SK-N-MC (cell line): ENCODE results near the gene KNOP1.

ENCODE experiments used
- DNase-seq: peaks from one replicate; pipeline ENCODE4 v3.0.0-alpha.2; 2011; ENCODE audit warnings: low read depth, low spot score
- H3K27ac ChIP-seq: fragments of 200-600 bp; sonication (generic); 2 replicates; pipeline ENCODE4 v1.5.1; 2016; ENCODE audit warnings: mixed run types
- H3K36me3 ChIP-seq: fragments of 200-600 bp; sonication (generic); 2 replicates; pipeline ENCODE4 v1.6.1; 2017; ENCODE audit warnings: antibody characterized with exemption, low read length, mixed read lengths; ENCODE audit not compliant: insufficient read depth
- H3K4me3 ChIP-seq: fragments of 200-600 bp; sonication (generic); 2 replicates; pipeline ENCODE4 v1.5.1; 2016
- H3K9ac ChIP-seq: fragments of 200-600 bp; sonication (generic); 2 replicates; pipeline ENCODE4 v1.8.0; 2017; ENCODE audit warnings: mixed run types, mixed read lengths; ENCODE audit not compliant: insufficient read length
- H3K9me3 ChIP-seq: fragments of 200-600 bp; sonication (generic); 2 replicates; pipeline ENCODE4 v1.6.1; 2017; ENCODE audit warnings: low read depth, mild to moderate bottlenecking, antibody characterized with exemption, low read length, moderate library complexity, mixed read lengths
- EZH2 ChIP-seq: fragments of 200-600 bp; sonication (generic); IDR thresholded peaks from one replicate; pipeline ENCODE4 v1.6.1; 2017; ENCODE audit warnings: antibody characterized with exemption
- FOXP2 ChIP-seq: optimal IDR thresholded peaks from 2 replicates; pipeline ENCODE3; 2011; ENCODE audit warnings: mild to moderate bottlenecking, moderate library complexity; ENCODE audit not compliant: insufficient read depth; ENCODE audit errors: extremely low read length, control extremely low read depth
- POLR2AphosphoS5 ChIP-seq: IDR thresholded peaks from 2 replicates; pipeline ENCODE4 v1.6.1; 2012; ENCODE audit warnings: mild to moderate bottlenecking, low read depth, low read length, borderline replicate concordance

KNOP1 gene

DNA sequence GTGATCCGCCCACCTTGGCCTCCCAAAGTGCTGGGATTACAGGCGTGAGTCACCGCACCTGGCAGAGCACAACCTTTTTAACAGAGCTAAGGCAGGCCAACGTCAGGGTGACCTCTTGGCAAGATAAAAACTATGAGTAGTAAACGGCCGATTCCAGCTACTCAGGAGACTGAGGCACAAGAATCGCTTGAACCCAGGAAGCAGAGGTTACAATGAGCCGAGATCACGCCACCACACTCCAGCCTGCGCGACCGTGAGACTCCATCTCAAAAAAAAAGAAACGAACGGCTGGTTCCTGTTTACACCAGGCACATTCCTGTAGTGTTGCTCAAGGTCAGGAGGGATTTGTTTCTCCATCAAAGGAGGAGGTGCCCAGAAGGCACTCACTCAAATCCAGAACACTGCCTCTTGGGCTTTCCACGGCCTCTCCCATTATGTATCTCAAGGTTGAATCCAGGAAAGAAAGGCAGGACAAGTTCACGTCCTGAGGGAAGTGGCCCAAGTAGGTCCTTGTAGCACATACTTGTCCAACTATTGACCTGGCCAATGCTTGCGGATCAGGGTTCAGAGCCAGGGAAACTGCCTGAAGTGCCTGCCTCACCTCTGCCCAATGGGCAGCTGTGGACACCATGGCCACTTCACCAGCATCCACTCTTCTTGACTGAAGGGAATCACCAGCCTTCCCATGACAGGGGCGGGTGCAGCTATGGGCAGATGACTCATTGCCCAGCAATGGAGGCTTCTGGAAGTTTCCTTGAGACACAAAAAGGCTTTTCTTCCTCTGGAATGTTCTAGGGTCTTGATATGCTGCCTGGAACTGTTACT is 13.5 kb downstream of the KNOP1 start:
- Histone ChIP-seq H3K4me3 (no peak overlapping the region), H3K36me3 (peaks cover 59% of the 10 kb centered on the region), H3K9me3 (no peaks in the 10 kb centered on the region), H3K27ac (no peak overlapping the region), H3K9ac (no peak overlapping the region)
- DNase-seq: no peak
- TF ChIP-seq FOXP2 (no peak), POLR2AphosphoS5 (no peak), EZH2 (no peak)

DNA sequence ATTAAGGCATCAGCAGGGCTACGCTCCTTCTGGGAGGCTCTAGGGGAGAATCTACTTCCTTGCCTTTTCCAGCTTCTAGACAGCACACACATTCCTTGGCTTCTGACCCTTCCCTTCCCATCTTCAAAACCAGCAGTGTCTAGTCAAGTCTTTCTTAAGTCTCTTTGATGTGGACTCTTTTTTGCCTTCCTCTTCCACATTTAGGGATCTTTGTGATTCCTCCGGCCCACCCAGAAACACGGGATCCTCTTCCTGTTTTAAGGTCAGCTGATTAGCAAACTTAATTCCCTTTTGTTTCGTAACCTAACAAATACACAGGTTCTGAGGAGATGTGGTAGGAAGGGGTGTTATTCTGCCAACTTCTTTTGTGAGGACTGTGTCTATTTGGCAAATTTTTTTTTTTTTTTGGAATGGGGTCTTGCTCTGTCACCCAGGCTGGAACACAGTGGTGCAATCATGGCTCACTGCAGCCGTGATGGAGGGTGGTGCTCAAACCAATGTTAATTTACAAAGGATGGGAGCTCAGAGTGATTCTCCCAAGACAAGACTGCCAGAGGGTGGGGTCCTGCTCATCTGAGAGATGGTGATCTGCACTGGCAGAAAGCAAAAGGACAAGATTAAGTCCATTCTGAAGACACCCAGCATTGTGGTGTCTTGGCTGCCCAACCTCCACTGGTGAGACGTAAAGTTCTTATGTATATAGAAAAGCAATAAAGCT is 14.7 kb downstream of the KNOP1 start:
- no peak for TF ChIP-seq EZH2
- TF ChIP-seq POLR2AphosphoS5: no peak
- no peak for TF ChIP-seq FOXP2
- Histone ChIP-seq H3K27ac (no peak overlapping the region), H3K36me3 (peaks cover 55% of the 10 kb centered on the region)

DNA sequence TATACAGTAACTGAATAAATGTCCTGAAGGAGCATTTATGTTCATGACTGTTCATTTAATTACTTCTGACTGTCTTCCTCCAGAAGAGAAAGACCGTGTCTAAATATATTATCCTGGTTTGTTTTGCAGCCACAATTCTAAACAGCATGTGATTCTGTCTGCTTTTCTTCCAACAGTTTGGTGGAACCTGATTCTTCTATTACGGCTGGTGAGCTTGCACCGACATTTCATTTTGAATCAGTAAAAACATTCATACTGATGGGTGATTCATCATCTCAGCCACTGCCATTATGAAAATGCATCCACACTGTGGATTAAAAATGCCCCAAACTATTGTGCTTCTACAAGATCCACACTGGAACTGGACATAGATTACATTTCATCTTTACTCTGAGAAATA is 16.9 kb downstream of the KNOP1 start:
- no peaks in the 10 kb centered on the region for H3K9me3 ChIP-seq
- H3K9ac ChIP-seq: no peak overlapping the region
- no peak overlapping the region for H3K27ac ChIP-seq
- TF ChIP-seq FOXP2 (no peak), POLR2AphosphoS5 (no peak), EZH2 (no peak)
- no peak overlapping the region for H3K4me3 ChIP-seq
- no peak for DNase-seq
- H3K36me3 ChIP-seq: peaks cover 43% of the 10 kb centered on the region

More for the DNA sequence above, 14.7 kb downstream of the KNOP1 start:
- no peak for DNase-seq
- no peak overlapping the region for H3K9ac ChIP-seq
- no peak overlapping the region for H3K4me3 ChIP-seq
- H3K9me3 ChIP-seq: no peaks in the 10 kb centered on the region

DNA sequence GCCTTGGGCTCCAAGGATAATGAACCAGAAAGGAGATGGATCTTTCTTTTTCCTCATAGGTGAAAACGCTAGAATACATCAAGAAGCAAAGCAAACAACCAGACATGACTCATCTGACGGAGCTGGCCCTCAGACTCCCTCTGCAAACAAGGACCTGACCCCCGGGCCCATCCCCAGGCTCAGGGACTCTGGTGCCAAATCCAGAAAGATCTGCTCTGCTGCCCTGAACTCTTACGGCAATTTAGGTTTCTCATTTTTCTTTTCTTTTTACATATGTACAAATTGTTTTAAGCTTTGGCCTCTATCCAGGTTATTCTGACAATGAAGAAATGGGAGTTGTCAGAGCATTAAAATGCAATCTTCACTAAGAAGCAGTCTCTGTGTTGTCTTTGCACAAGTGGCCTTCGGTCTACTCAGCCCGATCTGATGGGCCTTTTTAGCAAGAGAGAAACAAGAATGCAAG is 17.7 kb downstream of the KNOP1 start:
- no peak for DNase-seq
- no peaks in the 10 kb centered on the region for H3K9me3 ChIP-seq
- no peak overlapping the region for H3K27ac ChIP-seq
- no peak overlapping the region for H3K4me3 ChIP-seq
- H3K9ac ChIP-seq: no peak overlapping the region
- peaks cover 35% of the 10 kb centered on the region for H3K36me3 ChIP-seq
- TF ChIP-seq FOXP2: no peak

DNA sequence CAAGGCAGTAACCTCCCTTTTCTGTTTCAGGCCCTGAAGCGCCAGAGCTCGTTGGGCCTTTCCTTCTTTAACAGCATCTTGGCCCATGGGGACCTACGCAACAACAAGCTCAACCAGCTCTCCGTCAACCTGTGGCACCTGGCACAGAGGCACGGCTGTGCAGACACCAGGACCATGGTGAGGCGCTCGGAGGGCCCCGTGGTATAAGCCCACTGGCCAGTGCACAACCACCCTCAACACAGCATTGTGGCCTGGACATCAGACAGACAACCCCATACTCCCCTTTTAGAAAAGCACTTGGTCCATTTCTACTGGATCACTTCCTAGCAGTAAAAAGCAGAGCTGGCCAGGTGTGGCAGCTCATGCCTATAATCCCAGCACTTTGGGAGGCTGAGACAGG is 18.6 kb downstream of the KNOP1 start:
- no peak for DNase-seq
- Histone ChIP-seq H3K9me3 (no peaks in the 10 kb centered on the region), H3K27ac (no peak overlapping the region), H3K4me3 (no peak overlapping the region), H3K36me3 (peaks cover 27% of the 10 kb centered on the region), H3K9ac (no peak overlapping the region)
- TF ChIP-seq POLR2AphosphoS5 (no peak), EZH2 (no peak), FOXP2 (no peak)

DNA sequence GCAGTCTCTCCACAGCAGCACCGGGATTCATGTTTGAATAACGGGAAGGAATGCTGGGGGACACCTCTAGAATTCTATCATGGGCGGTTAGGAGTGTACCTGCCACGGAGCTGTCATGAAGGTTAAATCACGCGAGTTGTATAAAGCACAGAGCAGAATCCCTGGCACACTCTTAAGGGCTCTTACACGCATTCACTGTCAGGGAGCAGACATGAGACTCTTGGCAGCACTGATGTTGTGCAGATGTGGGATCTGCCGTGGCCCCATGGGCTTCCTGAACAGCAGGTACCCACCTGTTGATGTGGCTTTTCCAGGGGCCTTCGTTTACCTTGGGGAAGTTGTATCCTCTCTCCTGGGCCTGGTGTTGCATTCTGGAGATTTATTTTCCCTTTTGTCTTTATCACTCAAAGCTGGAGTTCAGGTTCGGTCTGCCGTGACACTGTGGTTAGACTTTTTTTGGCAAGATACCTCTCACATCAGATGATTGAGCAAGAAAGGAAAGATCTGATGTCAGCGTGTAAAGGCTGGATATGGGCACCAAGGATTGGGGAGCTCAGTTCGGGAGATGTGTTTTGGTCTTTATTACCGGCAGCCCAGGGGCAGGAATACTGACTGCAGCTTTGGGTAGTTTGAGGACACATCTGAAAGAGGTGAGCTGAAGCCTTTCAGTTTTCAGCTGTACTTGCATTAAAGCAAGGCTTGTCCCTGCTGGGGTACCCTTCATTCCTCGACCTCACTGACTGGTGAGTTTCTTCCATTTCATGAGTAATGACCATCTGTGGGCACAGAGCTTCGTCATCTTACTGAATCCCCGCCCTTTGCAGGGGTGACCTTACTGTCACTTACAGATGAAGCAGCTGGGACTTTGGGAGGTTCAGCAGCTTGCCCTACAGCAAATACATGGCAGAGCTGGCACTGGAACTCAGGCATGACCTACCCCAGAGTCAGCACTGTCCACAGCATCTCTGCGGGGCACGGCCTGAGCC is 19.3 kb downstream of the KNOP1 start:
- Histone ChIP-seq H3K9me3 (no peaks in the 10 kb centered on the region), H3K36me3 (peaks cover 20% of the 10 kb centered on the region), H3K9ac (no peak overlapping the region), H3K4me3 (no peak overlapping the region), H3K27ac (no peak overlapping the region)
- no peak for TF ChIP-seq POLR2AphosphoS5
- no peak for TF ChIP-seq FOXP2
- no peak for TF ChIP-seq EZH2
- no peak for DNase-seq

DNA sequence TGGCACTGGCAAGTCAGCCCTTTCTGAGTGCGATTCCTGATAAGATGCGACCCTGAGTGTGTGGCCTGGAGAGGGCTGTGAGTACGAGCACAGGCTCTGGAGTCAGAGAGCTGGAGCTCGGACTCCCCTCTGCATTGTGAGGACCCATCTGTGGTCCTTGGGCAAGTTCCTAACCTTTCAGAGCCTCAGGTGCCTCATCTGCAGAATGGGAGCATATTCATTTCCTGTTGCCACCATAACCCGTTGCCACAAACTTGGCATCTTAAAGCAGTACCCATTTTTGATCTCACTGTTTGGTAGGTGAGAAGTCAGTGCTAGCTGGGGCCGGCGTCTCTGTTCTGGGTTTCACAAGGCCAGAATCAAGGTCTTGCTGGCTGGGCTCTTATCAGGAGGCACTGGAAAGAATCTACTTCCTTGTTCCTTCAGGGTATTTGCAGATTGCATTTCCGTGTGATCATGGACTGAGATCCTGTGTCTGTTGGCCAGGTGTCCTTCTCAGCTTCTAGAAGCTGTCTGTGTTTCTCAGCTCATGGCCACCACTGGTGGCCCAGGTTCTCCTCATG is 20.2 kb downstream of the KNOP1 start:
- DNase-seq: no peak
- TF ChIP-seq POLR2AphosphoS5 (no peak), FOXP2 (no peak), EZH2 (no peak)
- peaks cover 10% of the 10 kb centered on the region for H3K36me3 ChIP-seq
- H3K4me3 ChIP-seq: no peak overlapping the region
- H3K9ac ChIP-seq: no peak overlapping the region
- H3K9me3 ChIP-seq: no peaks in the 10 kb centered on the region
- no peak overlapping the region for H3K27ac ChIP-seq
